Nucleus accumbens (tissue), 56 donors: ENCODE measurements around the gene OR56B4.
"Not testable (repeated sequence)": the region's sequence is repeated elsewhere in the genome, so short reads cannot be mapped to it uniquely, and the experiment has no call there.

Experiments used
- DNase-seq, 56 donors: peaks; one replicate each; lab custom pipeline; 2025; lab: John Stamatoyannopoulos, UW

Gene OR56B4

GRCh38 chr11:6143737-6144136 is 36.3 kb downstream of the OR56B4 start:
- DNase-seq, result not testable (repeated sequence)

GRCh38 chr11:6151117-6151516 is 43.6 kb downstream of the OR56B4 start:
- no peak for DNase-seq

GRCh38 chr11:6152126-6152525 is 44.6 kb downstream of the OR56B4 start:
- DNase-seq, result no peak

GRCh38 chr11:6156628-6157359 is 49.3 kb downstream of the OR56B4 start:
- DNase-seq, result no peak
